GM23338 (cell line): ENCODE measurements around the gene KCNAB2. TPM values are rescaled to one million over a fixed set of nuclear protein-coding genes. Genes with fewer than 3 reads are reported as not detected.

Experiments used
- ATAC-seq: fragments of 200-7000 bp; cut with Tn5 transposase; 3 replicates; pipeline ENCODE4 v1.9.1; 2020
- DNase-seq: peaks from one replicate; pipeline ENCODE4 v3.0.0-alpha.2; 2015; ENCODE audit warnings: low spot score
- H2AFZ ChIP-seq: fragments of 200-600 bp; sonication (generic); 2 replicates; pipeline ENCODE4 v1.8.0; 2016; ENCODE audit warnings: antibody characterized with exemption, mild to moderate bottlenecking, moderate library complexity
- H3F3A ChIP-seq: fragments of 200-600 bp; sonication (generic); replicated peaks from 2 replicates; pipeline ENCODE4 v1.8.0; 2017; ENCODE audit warnings: antibody characterized with exemption, mixed run types, low read depth
- H3K27ac ChIP-seq: fragments of 200-600 bp; sonication (generic); 2 replicates; pipeline ENCODE4 v1.6.1; 2016; ENCODE audit warnings: low read depth
- H3K27me3 ChIP-seq: fragments of 200-600 bp; sonication (generic); 2 replicates; pipeline ENCODE4 v1.8.0; 2016; ENCODE audit warnings: mild to moderate bottlenecking, mixed run types, moderate library complexity; ENCODE audit not compliant: insufficient read depth
- H3K36me3 ChIP-seq: fragments of 200-600 bp; sonication (generic); 2 replicates; pipeline ENCODE4 v1.8.0; 2016; ENCODE audit warnings: mild to moderate bottlenecking; ENCODE audit not compliant: insufficient read depth
- H3K4me1 ChIP-seq: fragments of 200-600 bp; sonication (generic); 2 replicates; pipeline ENCODE4 v1.8.0; 2016; ENCODE audit warnings: mild to moderate bottlenecking, moderate library complexity; ENCODE audit not compliant: insufficient read depth
- H3K4me2 ChIP-seq: fragments of 200-600 bp; sonication (generic); 2 replicates; pipeline ENCODE4 v1.7.1; 2017; ENCODE audit warnings: mixed run types
- H3K4me3 ChIP-seq: fragments of 200-600 bp; sonication (generic); 2 replicates; pipeline ENCODE4 v1.6.1; 2016; ENCODE audit warnings: mixed run types
- H3K79me2 ChIP-seq: fragments of 200-600 bp; sonication (generic); replicated peaks from 2 replicates; pipeline ENCODE4 v1.8.0; 2017; ENCODE audit warnings: mild to moderate bottlenecking; ENCODE audit not compliant: insufficient read depth
- H3K9me2 ChIP-seq: fragments of 200-600 bp; sonication (generic); 2 replicates; pipeline ENCODE4 v1.8.0; 2017; ENCODE audit not compliant: insufficient read depth
- H4K20me1 ChIP-seq: fragments of 200-600 bp; sonication (generic); replicated peaks from 2 replicates; pipeline ENCODE4 v1.8.0; 2017; ENCODE audit warnings: mild to moderate bottlenecking; ENCODE audit not compliant: insufficient read depth
- H3K27ac Mint-ChIP-seq: 2 replicates; pipeline ENCODE4 v1.8.0; 2020; ENCODE audit warnings: inconsistent platforms, mild to moderate bottlenecking, moderate library complexity, mixed read lengths
- H3K27me3 Mint-ChIP-seq: 3 replicates; pipeline ENCODE4 v1.8.0; 2022; ENCODE audit warnings: low read depth, mild to moderate bottlenecking, moderate library complexity, mixed read lengths, inconsistent platforms; ENCODE audit not compliant: insufficient read depth, poor library complexity
- H3K36me3 Mint-ChIP-seq: 3 replicates; pipeline ENCODE4 v1.8.0; 2021; ENCODE audit warnings: low read depth, mild to moderate bottlenecking, inconsistent platforms, moderate library complexity, mixed read lengths
- H3K4me1 Mint-ChIP-seq: 3 replicates; pipeline ENCODE4 v1.8.0; 2020; ENCODE audit warnings: mild to moderate bottlenecking, inconsistent platforms, mixed read lengths
- H3K4me3 Mint-ChIP-seq: 3 replicates; pipeline ENCODE4 v1.8.0; 2021; ENCODE audit warnings: moderate library complexity, mild to moderate bottlenecking, inconsistent platforms, mixed read lengths
- H3K9me3 Mint-ChIP-seq: 3 replicates; pipeline ENCODE4 v1.8.0; 2020; ENCODE audit warnings: moderate library complexity, mild to moderate bottlenecking, inconsistent platforms, mixed read lengths
- CTCF ChIP-seq, 2 experiments: fragments of 200-600 bp in 1 of 2; sonication (generic) in 1 of 2; conservative IDR thresholded peaks; 2 replicates each; pipeline versions ENCODE4 v1.5.1 to v1.6.1; 2016 to 2017; ENCODE audit warnings: antibody characterized with exemption in 2 of 2, low read depth in 2 of 2, mild to moderate bottlenecking in 2 of 2, moderate library complexity in 1 of 2
- ETS1 ChIP-seq: IDR thresholded peaks from 2 replicates; pipeline ENCODE4 v1.6.1; 2016; ENCODE audit warnings: antibody characterized with exemption
- EZH2phosphoT487 ChIP-seq: fragments of 200-600 bp; sonication (generic); IDR thresholded peaks from one replicate; pipeline ENCODE4 v1.8.1; 2018; ENCODE audit warnings: antibody characterized with exemption; ENCODE audit not compliant: unreplicated experiment
- NANOG ChIP-seq: IDR thresholded peaks from 2 replicates; pipeline ENCODE4 v1.6.1; 2016; ENCODE audit warnings: antibody characterized with exemption, borderline replicate concordance
- REST ChIP-seq: IDR thresholded peaks from one replicate; pipeline ENCODE4 v1.6.1; 2018; ENCODE audit warnings: antibody characterized with exemption; ENCODE audit not compliant: unreplicated experiment
- STAT1 ChIP-seq: IDR thresholded peaks from one replicate; pipeline ENCODE4 v1.6.1; 2016; ENCODE audit warnings: antibody characterized with exemption; ENCODE audit not compliant: unreplicated experiment
- ZNF462 ChIP-seq: fragments of 250-450 bp; sonication (Bioruptor Pico); IDR thresholded peaks from 2 replicates; pipeline ENCODE4 v1.5.0; 2020; ENCODE audit warnings: mild to moderate bottlenecking, moderate library complexity
- polyA plus RNA-seq: library from polyadenylated mRNA; unstranded; fragments of >200 nt; fragmentation: Nextera tagmentation; extraction: Ambion mirVana; gene quantifications from 2 replicates; pipeline ENCODE4 v1.2.1, GENCODE V29; 2016
- total RNA-seq: library from RNA; depleted of rRNA; stranded (reverse); fragments of >200 nt; shearing (Covaris generic); gene quantifications from 2 replicates; pipeline ENCODE4 v1.2.3, GENCODE V29; 2014

Gene KCNAB2
- total and polyA plus RNA-seq, 2 experiments from 2014 or later, result 3.0 to 3.7 TPM

- no peak for TF ChIP-seq ZNF462 (CRISPR knock-in tag)
Measured at GRCh38 chr1:6070450-6070974, 24.8 kb downstream of the KCNAB2 start (continued).

- Histone ChIP-seq H3K4me1 (no peaks in the 10 kb centered on the region), H3K9me2 (no peaks in the 10 kb centered on the region), H3F3A (no peaks in the 10 kb centered on the region), H3K79me2 (no peaks in the 10 kb centered on the region), H3K4me2 (no peak overlapping the region), H3K27me3 (no peaks in the 10 kb centered on the region), H3K4me3 (no peak overlapping the region), H4K20me1 (no peaks in the 10 kb centered on the region), H2AFZ (no peak overlapping the region), H3K36me3 (no peaks in the 10 kb centered on the region), H3K27ac (no peak overlapping the region)
- Mint-ChIP-seq H3K27me3 (peaks cover 4% of the 10 kb centered on the region), H3K36me3 (no peaks in the 10 kb centered on the region), H3K4me3 (no peak overlapping the region), H3K9me3 (no peaks in the 10 kb centered on the region), H3K27ac (no peak overlapping the region), H3K4me1 (no peaks in the 10 kb centered on the region)
- no peak for TF ChIP-seq STAT1
- TF ChIP-seq REST, result no peak
- TF ChIP-seq CTCF (conservative IDR thresholded peaks at IDR 0.05; ENCODE audit: low read depth in 2 of 2), result no peak
- TF ChIP-seq EZH2phosphoT487, result no peak
- TF ChIP-seq ETS1, result no peak
- no peak for TF ChIP-seq NANOG
- DNase-seq (no peak), ATAC-seq (no peak)
Measured at GRCh38 chr1:6071219-6071618, 25.5 kb downstream of the KCNAB2 start.
